ENCODE results near the gene MID2. TPM values are rescaled to one million over a fixed set of nuclear protein-coding genes. Genes with fewer than 3 reads are reported as not detected.

The MID2 gene
- total RNA-seq, 1 donor from 2014 or later: 18.7 TPM

GRCh38 chrX:107826238-107827029, 768 bp downstream of the MID2 start:
- Mint-ChIP-seq H3K4me3 (ENCODE audit: unreplicated experiment) (peak overlapping the region; percentile 76), H3K9me3 (ENCODE audit: low read depth) (no peaks in the 10 kb centered on the region), H3K27me3 (ENCODE audit: low read depth) (no peaks in the 10 kb centered on the region), H3K4me1 (ENCODE audit: low read depth) (peaks cover 28% of the 10 kb centered on the region), H3K27ac (ENCODE audit: unreplicated experiment) (peak overlapping the region; percentile 93), H3K36me3 (ENCODE audit: low read depth) (no peaks in the 10 kb centered on the region)
- TF ChIP-seq CTCF (IDR thresholded peaks at IDR 0.05): peak; percentile 16
- no peak for DNase-seq (ENCODE audit: low spot score)

- TF ChIP-seq CTCF (IDR thresholded peaks at IDR 0.05): no peak
- Mint-ChIP-seq H3K4me1 (ENCODE audit: low read depth) (peaks cover 28% of the 10 kb centered on the region), H3K9me3 (ENCODE audit: low read depth) (no peaks in the 10 kb centered on the region), H3K4me3 (ENCODE audit: unreplicated experiment) (peak overlapping the region; percentile 73), H3K27ac (ENCODE audit: unreplicated experiment) (peak overlapping the region; percentile 93), H3K36me3 (ENCODE audit: low read depth) (peaks cover 2% of the 10 kb centered on the region), H3K27me3 (ENCODE audit: low read depth) (no peaks in the 10 kb centered on the region)
- DNase-seq (ENCODE audit: low spot score): no peak
Measured at GRCh38 chrX:107827030-107827831, 1.6 kb downstream of the MID2 start.

- H3K27ac Mint-ChIP-seq (ENCODE audit: unreplicated experiment): peak overlapping the region; percentile 78
- peaks cover 28% of the 10 kb centered on the region for H3K4me1 Mint-ChIP-seq (ENCODE audit: low read depth)
- peaks cover 2% of the 10 kb centered on the region for H3K36me3 Mint-ChIP-seq (ENCODE audit: low read depth)
- DNase-seq (ENCODE audit: low spot score): no peak
- H3K4me3 Mint-ChIP-seq (ENCODE audit: unreplicated experiment): peak overlapping the region; percentile 73
- TF ChIP-seq CTCF (IDR thresholded peaks at IDR 0.05): no peak
- H3K27me3 Mint-ChIP-seq (ENCODE audit: low read depth): no peaks in the 10 kb centered on the region
- H3K9me3 Mint-ChIP-seq (ENCODE audit: low read depth): no peaks in the 10 kb centered on the region
Measured at GRCh38 chrX:107827852-107828251, 2.2 kb downstream of the MID2 start.

GRCh38 chrX:107829878-107830277, 4.2 kb downstream of the MID2 start:
- DNase-seq (ENCODE audit: low spot score): no peak
- no peaks in the 10 kb centered on the region for H3K9me3 Mint-ChIP-seq (ENCODE audit: low read depth)
- no peaks in the 10 kb centered on the region for H3K27me3 Mint-ChIP-seq (ENCODE audit: low read depth)
- TF ChIP-seq CTCF (IDR thresholded peaks at IDR 0.05): no peak
- peaks cover 19% of the 10 kb centered on the region for H3K4me1 Mint-ChIP-seq (ENCODE audit: low read depth)
- H3K4me3 Mint-ChIP-seq (ENCODE audit: unreplicated experiment): no peak overlapping the region
- H3K36me3 Mint-ChIP-seq (ENCODE audit: low read depth): peaks cover 2% of the 10 kb centered on the region
- H3K27ac Mint-ChIP-seq (ENCODE audit: unreplicated experiment): no peak overlapping the region

GRCh38 chrX:107831071-107831730, 5.5 kb downstream of the MID2 start:
- Mint-ChIP-seq H3K4me1 (ENCODE audit: low read depth) (peaks cover 14% of the 10 kb centered on the region), H3K9me3 (ENCODE audit: low read depth) (no peaks in the 10 kb centered on the region), H3K4me3 (ENCODE audit: unreplicated experiment) (no peak overlapping the region), H3K27me3 (ENCODE audit: low read depth) (no peaks in the 10 kb centered on the region), H3K36me3 (ENCODE audit: low read depth) (peaks cover 2% of the 10 kb centered on the region), H3K27ac (ENCODE audit: unreplicated experiment) (no peak overlapping the region)
- no peak for DNase-seq (ENCODE audit: low spot score)
- TF ChIP-seq CTCF (IDR thresholded peaks at IDR 0.05): no peak
